ENCODE measurements around the gene PLOD1.

- TF ChIP-seq CTCF (conservative IDR thresholded peaks at IDR 0.05 in 1 of 2, IDR thresholded peaks at IDR 0.05 in 1 of 2; ENCODE audit: low read depth in 1 of 2, low read length in 2 of 2) (no peak), EZH2 (IDR thresholded peaks at IDR 0.05; ENCODE audit: low read length, missing control alignments) (no peak)
These were observed 12.1 kb downstream of the PLOD1 start for GRCh38 chr1:11946647-11947046.
